Osteoblast (primary cell): ENCODE results near the gene CLEC4F. TPM values are rescaled to one million over a fixed set of nuclear protein-coding genes. Genes with fewer than 3 reads are reported as not detected.

Experiments
- DNase-seq: peaks from one replicate; pipeline ENCODE4 v3.0.0; 2011; ENCODE audit warnings: low spot score, mixed read lengths; ENCODE audit not compliant: insufficient read length; ENCODE audit errors: missing footprints
- H2AFZ ChIP-seq: 2 replicates; pipeline ENCODE4 v1.6.0; 2011; ENCODE audit warnings: mild to moderate bottlenecking, low read length
- H3K27ac ChIP-seq: 2 replicates; pipeline ENCODE4 v1.5.1; 2011; ENCODE audit warnings: mild to moderate bottlenecking, low read depth, low read length, moderate library complexity
- H3K27me3 ChIP-seq: 2 replicates; pipeline ENCODE4 v1.6.0; 2012; ENCODE audit warnings: mild to moderate bottlenecking, control low read depth, inconsistent platforms, low read length, moderate library complexity; ENCODE audit not compliant: insufficient read depth
- H3K36me3 ChIP-seq: 2 replicates; pipeline ENCODE4 v1.5.1; 2011; ENCODE audit warnings: mild to moderate bottlenecking, low read length, control low read depth, moderate library complexity; ENCODE audit not compliant: insufficient read depth
- H3K4me1 ChIP-seq: 2 replicates; pipeline ENCODE4 v1.5.1; 2011; ENCODE audit warnings: mild to moderate bottlenecking, low read length, control low read depth, moderate library complexity; ENCODE audit not compliant: insufficient read depth
- H3K4me2 ChIP-seq: 2 replicates; pipeline ENCODE4 v1.6.0; 2011; ENCODE audit warnings: mild to moderate bottlenecking, low read length; ENCODE audit not compliant: insufficient read depth
- H3K4me3 ChIP-seq: fragments of 200-600 bp; sonication (generic); 3 replicates; pipeline ENCODE4 v1.5.1; 2012; ENCODE audit warnings: mild to moderate bottlenecking, low read length, inconsistent platforms; ENCODE audit not compliant: insufficient read depth
- H3K79me2 ChIP-seq: 2 replicates; pipeline ENCODE4 v1.6.0; 2012; ENCODE audit warnings: mild to moderate bottlenecking, low read length, control low read depth, inconsistent platforms; ENCODE audit not compliant: insufficient read depth
- H3K9me3 ChIP-seq: 2 replicates; pipeline ENCODE4 v1.5.1; 2011; ENCODE audit warnings: low read depth, low read length, control low read depth
- H4K20me1 ChIP-seq: 2 replicates; pipeline ENCODE4 v1.6.0; 2012; ENCODE audit warnings: mild to moderate bottlenecking, low read length, control low read depth; ENCODE audit not compliant: insufficient read depth
- total RNA-seq: library from RNA; depleted of rRNA; stranded (reverse); fragments of >200 nt; gene quantifications from 2 replicates; pipeline ENCODE4 v1.2.3, GENCODE V29; 2012
- TF ChIP-seq, protein P1 (sequence below): IDR thresholded peaks from 2 replicates; pipeline ENCODE4 v1.5.1; 2011; ENCODE audit warnings: mild to moderate bottlenecking, low read depth, low read length, moderate library complexity; ENCODE audit errors: extremely low read depth

CLEC4F gene
- total RNA-seq, 1 donor = not detected

DNA sequence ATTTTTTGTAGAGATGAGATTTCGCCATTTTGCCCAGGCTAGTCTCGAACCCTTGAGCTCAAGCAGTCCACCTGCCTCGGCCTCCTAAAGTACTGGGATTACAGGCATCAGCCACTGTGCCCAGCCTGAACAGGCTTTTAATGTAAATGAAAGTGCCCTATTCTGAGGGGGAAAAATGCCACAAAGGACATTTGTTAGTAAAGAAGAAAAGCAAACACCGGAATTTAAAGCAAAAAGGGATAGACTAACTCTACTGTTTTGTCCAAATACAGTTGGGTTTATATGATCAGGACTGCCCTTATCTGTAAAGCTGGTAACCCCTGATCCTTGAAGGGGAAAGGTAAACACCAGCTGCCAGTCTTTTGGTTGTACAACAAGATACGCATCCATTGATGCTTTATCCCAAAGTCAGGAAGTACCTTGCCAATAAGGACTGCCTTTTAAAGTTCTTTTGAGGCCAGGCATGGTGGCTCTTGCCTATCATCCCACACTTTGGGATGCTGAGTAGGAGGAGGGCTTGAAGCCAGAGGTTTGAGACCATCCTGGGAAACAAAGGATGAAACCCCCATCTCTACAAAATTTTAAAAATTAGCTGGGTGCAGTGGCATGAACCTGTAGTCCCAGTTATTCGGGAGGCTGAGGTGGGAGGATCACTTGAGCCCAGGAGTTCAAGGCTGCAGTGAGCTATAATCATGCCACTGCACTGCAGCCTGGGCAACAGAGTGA, 13.1 kb downstream of the CLEC4F start:
- Histone ChIP-seq H2AFZ (no peak overlapping the region), H3K4me2 (no peak overlapping the region), H3K9me3 (no peaks in the 10 kb centered on the region), H3K4me1 (no peaks in the 10 kb centered on the region), H3K79me2 (no peaks in the 10 kb centered on the region), H3K27me3 (peaks cover 3% of the 10 kb centered on the region), H3K36me3 (no peaks in the 10 kb centered on the region), H3K4me3 (no peak overlapping the region), H3K27ac (no peak overlapping the region), H4K20me1 (no peaks in the 10 kb centered on the region)
- TF ChIP-seq, protein P1, sequence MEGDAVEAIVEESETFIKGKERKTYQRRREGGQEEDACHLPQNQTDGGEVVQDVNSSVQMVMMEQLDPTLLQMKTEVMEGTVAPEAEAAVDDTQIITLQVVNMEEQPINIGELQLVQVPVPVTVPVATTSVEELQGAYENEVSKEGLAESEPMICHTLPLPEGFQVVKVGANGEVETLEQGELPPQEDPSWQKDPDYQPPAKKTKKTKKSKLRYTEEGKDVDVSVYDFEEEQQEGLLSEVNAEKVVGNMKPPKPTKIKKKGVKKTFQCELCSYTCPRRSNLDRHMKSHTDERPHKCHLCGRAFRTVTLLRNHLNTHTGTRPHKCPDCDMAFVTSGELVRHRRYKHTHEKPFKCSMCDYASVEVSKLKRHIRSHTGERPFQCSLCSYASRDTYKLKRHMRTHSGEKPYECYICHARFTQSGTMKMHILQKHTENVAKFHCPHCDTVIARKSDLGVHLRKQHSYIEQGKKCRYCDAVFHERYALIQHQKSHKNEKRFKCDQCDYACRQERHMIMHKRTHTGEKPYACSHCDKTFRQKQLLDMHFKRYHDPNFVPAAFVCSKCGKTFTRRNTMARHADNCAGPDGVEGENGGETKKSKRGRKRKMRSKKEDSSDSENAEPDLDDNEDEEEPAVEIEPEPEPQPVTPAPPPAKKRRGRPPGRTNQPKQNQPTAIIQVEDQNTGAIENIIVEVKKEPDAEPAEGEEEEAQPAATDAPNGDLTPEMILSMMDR = no peak
- no peak for DNase-seq

DNA sequence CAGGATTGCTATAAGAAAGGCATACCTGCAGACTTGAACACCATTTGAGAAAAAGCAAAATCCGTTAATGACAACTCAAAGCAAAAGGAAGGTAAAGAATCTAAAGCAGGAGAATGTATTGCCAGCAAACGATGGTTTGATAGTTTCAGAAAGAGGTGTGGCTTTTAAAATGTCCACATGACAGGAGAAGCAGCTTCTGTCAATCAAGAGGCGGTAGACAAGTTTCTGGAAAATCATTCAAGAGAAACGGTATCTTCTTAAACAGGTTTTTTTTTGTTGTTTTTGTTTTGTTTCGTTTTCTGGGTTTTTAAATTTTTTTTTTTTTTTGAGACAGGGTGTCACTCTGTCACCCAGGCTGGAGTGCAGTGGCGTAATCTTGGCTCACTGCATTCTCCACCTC, 13.8 kb downstream of the CLEC4F start:
- Histone ChIP-seq H3K27ac (no peak overlapping the region), H4K20me1 (no peaks in the 10 kb centered on the region), H3K4me3 (no peak overlapping the region), H3K4me1 (no peaks in the 10 kb centered on the region), H3K9me3 (no peaks in the 10 kb centered on the region), H3K79me2 (no peaks in the 10 kb centered on the region), H2AFZ (no peak overlapping the region), H3K4me2 (no peak overlapping the region), H3K27me3 (peaks cover 3% of the 10 kb centered on the region), H3K36me3 (no peaks in the 10 kb centered on the region)
- DNase-seq = no peak
- TF ChIP-seq, protein P1 = no peak

DNA sequence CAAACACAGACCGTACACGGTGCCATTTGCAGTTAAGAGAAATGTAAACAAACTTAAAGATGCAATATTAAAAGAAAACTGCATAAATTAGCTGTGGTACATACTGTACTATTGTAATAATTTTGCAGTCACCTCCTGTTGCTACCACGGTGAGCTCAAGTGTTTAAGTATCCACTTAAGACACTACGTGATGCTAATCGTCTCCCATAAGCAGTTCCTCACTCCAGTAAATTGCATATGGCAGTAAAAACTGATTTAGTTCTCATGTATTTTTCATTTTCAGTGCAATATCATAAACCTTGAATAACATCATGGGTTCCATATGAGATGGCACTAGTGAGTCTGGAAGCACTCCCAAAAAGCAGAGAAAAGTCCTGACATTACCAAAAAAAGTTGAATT, 14.4 kb downstream of the CLEC4F start:
- no peaks in the 10 kb centered on the region for H3K9me3 ChIP-seq

DNA sequence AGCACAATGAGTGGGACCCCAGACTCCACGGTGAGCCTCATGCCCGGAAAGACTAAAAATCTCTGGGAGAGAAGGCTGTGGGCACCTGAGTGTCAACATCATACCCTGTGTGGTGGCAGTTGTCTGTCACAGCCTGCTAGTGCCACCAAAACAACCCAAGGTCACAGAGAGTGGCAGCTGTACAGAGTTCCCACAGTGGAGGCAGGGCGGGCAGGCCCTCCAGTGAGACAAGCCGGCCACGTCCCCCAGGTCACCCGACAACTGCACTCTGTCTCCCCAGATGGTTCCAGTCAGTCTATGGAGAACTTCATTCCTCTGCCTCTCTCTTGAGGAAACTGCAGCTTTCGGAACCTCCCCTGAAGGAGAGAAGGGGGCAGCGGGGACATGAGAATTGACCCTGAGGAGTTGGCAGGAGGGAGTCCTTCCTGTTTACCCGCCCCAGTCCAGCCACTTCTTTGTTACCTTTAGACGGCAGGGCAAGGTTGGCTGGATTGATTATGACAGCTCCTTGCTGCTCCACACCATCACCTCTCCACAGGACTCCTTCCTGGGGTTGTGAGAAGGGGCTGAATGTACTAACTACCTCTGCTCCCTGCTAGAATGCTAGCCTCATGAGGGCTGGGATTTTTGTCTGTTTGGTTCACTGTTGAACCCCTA, 18.7 kb downstream of the CLEC4F start:
- TF ChIP-seq, protein P1 = no peak
- H3K4me3 ChIP-seq = no peak overlapping the region
- H2AFZ ChIP-seq = no peak overlapping the region
- peaks cover 3% of the 10 kb centered on the region for H3K27me3 ChIP-seq
- no peaks in the 10 kb centered on the region for H3K9me3 ChIP-seq
- H3K4me2 ChIP-seq = no peak overlapping the region
- H4K20me1 ChIP-seq = no peaks in the 10 kb centered on the region
- H3K27ac ChIP-seq = no peak overlapping the region
- H3K36me3 ChIP-seq = no peaks in the 10 kb centered on the region
- no peaks in the 10 kb centered on the region for H3K4me1 ChIP-seq
- H3K79me2 ChIP-seq = no peaks in the 10 kb centered on the region
- no peak for DNase-seq

More for the DNA sequence above, 14.4 kb downstream of the CLEC4F start:
- no peak overlapping the region for H3K4me2 ChIP-seq
- H3K4me1 ChIP-seq = no peaks in the 10 kb centered on the region
- DNase-seq = no peak
- no peak overlapping the region for H3K27ac ChIP-seq
- TF ChIP-seq, protein P1 = no peak
- no peaks in the 10 kb centered on the region for H4K20me1 ChIP-seq
- no peak overlapping the region for H3K4me3 ChIP-seq
- no peak overlapping the region for H2AFZ ChIP-seq
- peaks cover 3% of the 10 kb centered on the region for H3K27me3 ChIP-seq
- no peaks in the 10 kb centered on the region for H3K36me3 ChIP-seq
- H3K79me2 ChIP-seq = no peaks in the 10 kb centered on the region
